PC-3 (cell line): ENCODE measurements around the gene PNLDC1. TPM values are rescaled to one million over a fixed set of nuclear protein-coding genes. Genes with fewer than 3 reads are reported as not detected.

Experiments used
- ATAC-seq: fragments of 200-7000 bp; cut with Tn5 transposase; 2 replicates; pipeline ENCODE4 v1.9.1; 2020; ENCODE audit warnings: mild to moderate bottlenecking, moderate library complexity
- BruUV-seq: library from RNA; stranded (reverse); fragments of 400-500 nt; replicated peaks from 2 replicates; lab custom pipeline; 2021; lab: Mats Ljungman, UMichigan
- CTCF ChIA-PET: fragments of 300-600 bp; sonication (Branson Sonifier 250); formaldehyde crosslinking; loops from one replicate; lab custom pipeline; 2022; ENCODE audit warnings: antibody characterized with exemption; lab: Charles Lee
- POLR2A ChIA-PET: fragments of 300-600 bp; sonication (Branson Sonifier 250); formaldehyde crosslinking; loops from one replicate; lab custom pipeline; 2022; ENCODE audit warnings: antibody characterized with exemption; ENCODE audit not compliant: unreplicated experiment; lab: Charles Lee
- DNase-seq: peaks from one replicate; pipeline ENCODE4 v3.0.0-alpha.2; 2015
- H2AFZ ChIP-seq: fragments of 300-600 bp; sonication (generic); 2 replicates; pipeline ENCODE4 v1.6.0; 2016; ENCODE audit warnings: antibody characterized with exemption, low read length
- H3F3A ChIP-seq: fragments of 300-600 bp; sonication (generic); one replicate; pipeline ENCODE4 v1.6.0; 2017; ENCODE audit warnings: antibody characterized with exemption, low read length, control low read depth, mild to moderate bottlenecking; ENCODE audit not compliant: unreplicated experiment
- H3K27ac ChIP-seq: fragments of 300-600 bp; sonication (generic); 2 replicates; pipeline ENCODE4 v1.5.1; 2016; ENCODE audit warnings: mild to moderate bottlenecking, low read length
- H3K27me3 ChIP-seq: fragments of 300-600 bp; sonication (generic); 2 replicates; pipeline ENCODE4 v1.6.1; 2016; ENCODE audit warnings: low read length, mixed read lengths
- H3K36me3 ChIP-seq: fragments of 300-600 bp; sonication (generic); 2 replicates; pipeline ENCODE4 v1.6.1; 2016; ENCODE audit warnings: low read depth, mixed run types, low read length, mixed read lengths
- H3K4me1 ChIP-seq: fragments of 300-600 bp; sonication (generic); 2 replicates; pipeline ENCODE4 v1.5.1; 2016; ENCODE audit warnings: low read length; ENCODE audit not compliant: insufficient read depth
- H3K4me2 ChIP-seq: fragments of 300-600 bp; sonication (generic); 2 replicates; pipeline ENCODE4 v1.6.0; 2016; ENCODE audit warnings: low read length
- H3K4me3 ChIP-seq: fragments of 300-600 bp; sonication (generic); 2 replicates; pipeline ENCODE4 v1.5.1; 2016; ENCODE audit warnings: mild to moderate bottlenecking, low read length, mixed read lengths
- H3K79me2 ChIP-seq: fragments of 300-600 bp; sonication (generic); 2 replicates; pipeline ENCODE4 v1.6.1; 2017; ENCODE audit warnings: low read length, mixed read lengths
- H3K9ac ChIP-seq: fragments of 300-600 bp; sonication (generic); 2 replicates; pipeline ENCODE4 v1.6.0; 2016; ENCODE audit warnings: mild to moderate bottlenecking, low read length
- H3K9me2 ChIP-seq: fragments of 300-600 bp; sonication (generic); replicated peaks from 2 replicates; pipeline ENCODE4 v1.6.1; 2016; ENCODE audit warnings: mixed run types, low read length, mixed read lengths
- H3K9me3 ChIP-seq: fragments of 300-600 bp; sonication (generic); 2 replicates; pipeline ENCODE4 v1.6.1; 2016; ENCODE audit warnings: low read length, mixed read lengths
- H4K20me1 ChIP-seq: fragments of 300-600 bp; sonication (generic); 2 replicates; pipeline ENCODE4 v1.6.1; 2016; ENCODE audit warnings: low read length, mixed read lengths
- CTCF ChIP-seq: fragments of 300-600 bp; sonication (generic); conservative IDR thresholded peaks from 2 replicates; pipeline ENCODE4 v1.5.1; 2017; ENCODE audit warnings: antibody characterized with exemption, low read depth, mild to moderate bottlenecking, low read length
- EZH2 ChIP-seq: fragments of 300-600 bp; sonication (generic); IDR thresholded peaks from one replicate; pipeline ENCODE4 v1.6.1; 2017; ENCODE audit warnings: antibody characterized with exemption, mild to moderate bottlenecking, low read length; ENCODE audit not compliant: unreplicated experiment
- EZH2phosphoT487 ChIP-seq: fragments of 300-600 bp; sonication (generic); IDR thresholded peaks from 2 replicates; pipeline ENCODE4 v1.6.1; 2018; ENCODE audit warnings: mild to moderate bottlenecking, antibody characterized with exemption, low read length, borderline replicate concordance
- intact Hi-C: fragments of 100-400 bp; cut with micrococcal nuclease; formaldehyde crosslinking; loops from 2 replicates; pipeline ENCODE4 v1.9.0; 2023
- total RNA-seq: library from RNA; depleted of rRNA; stranded (reverse); fragments of >200 nt; gene quantifications from 2 replicates; pipeline ENCODE4 v1.2.3, GENCODE V29; 2014

Gene PNLDC1
- total RNA-seq, 1 experiment from 2014 or later = not detected

- no peak overlapping the region for H3K27ac ChIP-seq
- ATAC-seq (no peak), DNase-seq (no peak)
- H3K9me3 ChIP-seq = no peaks in the 10 kb centered on the region
- H3K36me3 ChIP-seq = peaks cover 57% of the 10 kb centered on the region
- ChIA-PET CTCF (no interaction called here), POLR2A (no interaction called here)
- no peak overlapping the region for H2AFZ ChIP-seq
- no peak overlapping the region for H3K9ac ChIP-seq
- intact Hi-C loops = no loop called here
- no peaks in the 10 kb centered on the region for H3K9me2 ChIP-seq
- no peak overlapping the region for H3K4me3 ChIP-seq
- H3K4me2 ChIP-seq = no peak overlapping the region
- H3F3A ChIP-seq = no peaks in the 10 kb centered on the region
- no TSS peak for BruUV-seq
- no peak for TF ChIP-seq EZH2
- no peak for TF ChIP-seq CTCF
- TF ChIP-seq EZH2phosphoT487 = no peak
- H3K79me2 ChIP-seq = no peaks in the 10 kb centered on the region
- no peaks in the 10 kb centered on the region for H3K27me3 ChIP-seq
- H3K4me1 ChIP-seq = peaks cover 7% of the 10 kb centered on the region
- 0 out of 2 replicates have a peak, but pooled peaks cover 3% of the 10 kb centered on the region for H4K20me1 ChIP-seq
Measured at GRCh38 chr6:159754401-159754800, 45.7 kb upstream of the PNLDC1 start.

GRCh38 chr6:159754959-159755914, 44.8 kb upstream of the PNLDC1 start:
- H3F3A ChIP-seq = no peaks in the 10 kb centered on the region
- no peak overlapping the region for H3K4me2 ChIP-seq
- H3K79me2 ChIP-seq = no peaks in the 10 kb centered on the region
- H3K4me3 ChIP-seq = no peak overlapping the region
- no peaks in the 10 kb centered on the region for H3K9me3 ChIP-seq
- no peak overlapping the region for H3K9ac ChIP-seq
- no peak for ATAC-seq
- no peak for TF ChIP-seq EZH2phosphoT487
- no peak for TF ChIP-seq EZH2
- no peak for TF ChIP-seq CTCF
- BruUV-seq = no TSS peak
- no peak for DNase-seq
- H3K36me3 ChIP-seq = peaks cover 52% of the 10 kb centered on the region
- intact Hi-C loops = no loop called here
- ChIA-PET CTCF (no interaction called here), POLR2A (no interaction called here)
- H3K4me1 ChIP-seq = peaks cover 8% of the 10 kb centered on the region
- H4K20me1 ChIP-seq = 0 out of 2 replicates have a peak, but pooled peaks cover 3% of the 10 kb centered on the region
- H3K27ac ChIP-seq = no peak overlapping the region
- H3K27me3 ChIP-seq = no peaks in the 10 kb centered on the region
- no peak overlapping the region for H2AFZ ChIP-seq
- H3K9me2 ChIP-seq = no peaks in the 10 kb centered on the region

GRCh38 chr6:159756508-159756907, 43.6 kb upstream of the PNLDC1 start:
- CTCF ChIA-PET = no interaction called here
- ATAC-seq = no peak
- Histone ChIP-seq H4K20me1 (0 out of 2 replicates have a peak, but pooled peaks cover 3% of the 10 kb centered on the region), H3F3A (no peaks in the 10 kb centered on the region), H2AFZ (no peak overlapping the region), H3K27me3 (no peaks in the 10 kb centered on the region), H3K4me1 (peaks cover 21% of the 10 kb centered on the region), H3K36me3 (peaks cover 47% of the 10 kb centered on the region), H3K4me2 (no peak overlapping the region), H3K27ac (no peak overlapping the region), H3K9me2 (no peaks in the 10 kb centered on the region), H3K9ac (no peak overlapping the region), H3K79me2 (no peaks in the 10 kb centered on the region), H3K9me3 (no peaks in the 10 kb centered on the region), H3K4me3 (no peak overlapping the region)
- POLR2A ChIA-PET = interaction anchor here (1.0 kb wide), 1 partner anchor 33 kb away, joined by 3 read pairs; the partner anchor contains the start of gene TCP1
- intact Hi-C loops = no loop called here
- TF ChIP-seq EZH2phosphoT487 (no peak), CTCF (no peak), EZH2 (no peak)
- DNase-seq = no peak
- no TSS peak for BruUV-seq
